MM.1S (cell line): ENCODE measurements around the gene RANBP1.

ENCODE experiments used
- DNase-seq: peaks from one replicate; pipeline ENCODE4 v3.0.0-alpha.2; 2015
- H2AFZ ChIP-seq: fragments of 300-600 bp; sonication (generic); 2 replicates; pipeline ENCODE4 v1.6.0; 2016; ENCODE audit warnings: antibody characterized with exemption, low read length
- H3F3A ChIP-seq: fragments of 300-600 bp; sonication (generic); 2 replicates; pipeline ENCODE4 v1.6.1; 2016; ENCODE audit warnings: mild to moderate bottlenecking, antibody characterized with exemption, low read length, moderate library complexity, mixed read lengths; ENCODE audit not compliant: insufficient read depth
- H3K27ac ChIP-seq: fragments of 300-600 bp; sonication (generic); 2 replicates; pipeline ENCODE4 v1.5.1; 2016; ENCODE audit warnings: mild to moderate bottlenecking, low read length
- H3K27me3 ChIP-seq: fragments of 300-600 bp; sonication (generic); replicated peaks from 2 replicates; pipeline ENCODE4 v1.6.0; 2016; ENCODE audit warnings: low read length; ENCODE audit not compliant: insufficient read depth
- H3K36me3 ChIP-seq: fragments of 300-600 bp; sonication (generic); replicated peaks from 2 replicates; pipeline ENCODE4 v1.6.1; 2016; ENCODE audit warnings: mild to moderate bottlenecking, low read length, mixed read lengths; ENCODE audit not compliant: insufficient read depth
- H3K4me1 ChIP-seq: fragments of 300-600 bp; sonication (generic); 2 replicates; pipeline ENCODE4 v1.6.1; 2016; ENCODE audit warnings: low read length, mixed read lengths
- H3K4me2 ChIP-seq: fragments of 300-600 bp; sonication (generic); 2 replicates; pipeline ENCODE4 v1.6.0; 2016; ENCODE audit warnings: low read depth, low read length
- H3K4me3 ChIP-seq: fragments of 300-600 bp; sonication (generic); 2 replicates; pipeline ENCODE4 v1.5.1; 2016; ENCODE audit warnings: low read length, mixed read lengths
- H3K79me2 ChIP-seq: fragments of 300-600 bp; sonication (generic); 2 replicates; pipeline ENCODE4 v1.6.1; 2016; ENCODE audit warnings: mixed run types, low read length, mixed read lengths
- H3K9ac ChIP-seq: fragments of 300-600 bp; sonication (generic); 2 replicates; pipeline ENCODE4 v1.6.1; 2016; ENCODE audit warnings: low read length, mixed read lengths
- H3K9me2 ChIP-seq: fragments of 300-600 bp; sonication (generic); replicated peaks from 2 replicates; pipeline ENCODE4 v1.6.1; 2016; ENCODE audit warnings: mild to moderate bottlenecking, low read length, mixed read lengths; ENCODE audit not compliant: insufficient read depth
- H3K9me3 ChIP-seq: fragments of 300-600 bp; sonication (generic); replicated peaks from 2 replicates; pipeline ENCODE4 v1.6.1; 2016; ENCODE audit warnings: mild to moderate bottlenecking, low read length, mixed read lengths; ENCODE audit not compliant: insufficient read depth
- H4K20me1 ChIP-seq: fragments of 300-600 bp; sonication (generic); 2 replicates; pipeline ENCODE4 v1.6.1; 2016; ENCODE audit warnings: mild to moderate bottlenecking, low read length, moderate library complexity, mixed read lengths; ENCODE audit not compliant: insufficient read depth
- EZH2 ChIP-seq: fragments of 300-600 bp; sonication (generic); optimal IDR thresholded peaks from 2 replicates; pipeline ENCODE3; 2017; ENCODE audit warnings: low read depth, mild to moderate bottlenecking, antibody characterized with exemption, low read length, mixed read lengths
- EZH2phosphoT487 ChIP-seq: fragments of 300-600 bp; sonication (generic); IDR thresholded peaks from 2 replicates; pipeline ENCODE4 v1.6.1; 2018; ENCODE audit warnings: antibody characterized with exemption, low read length
- TF ChIP-seq, protein P1 (sequence below): fragments of 300-600 bp; sonication (generic); IDR thresholded peaks from 2 replicates; pipeline ENCODE4 v1.5.1; 2016; ENCODE audit warnings: antibody characterized with exemption, low read length, mixed read lengths

Gene RANBP1

DNA sequence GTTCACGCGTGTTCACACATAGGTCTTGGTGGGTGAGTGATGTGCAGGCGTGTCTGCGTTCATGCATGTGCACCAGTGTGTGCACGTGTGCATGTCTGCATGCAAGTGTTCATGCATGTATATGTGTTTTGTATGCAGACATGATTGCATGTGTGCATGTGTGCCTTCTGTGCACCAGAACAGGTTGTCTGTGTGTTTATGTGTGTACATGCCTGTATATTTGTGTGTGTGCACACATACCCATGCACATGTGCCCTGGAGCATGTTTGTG, 20.6 kb downstream of the RANBP1 start:
- no peaks in the 10 kb centered on the region for H3K27me3 ChIP-seq
- H3K4me1 ChIP-seq = no peaks in the 10 kb centered on the region
- H3K9me3 ChIP-seq = no peaks in the 10 kb centered on the region
- H3F3A ChIP-seq = no peaks in the 10 kb centered on the region
- no peak overlapping the region for H2AFZ ChIP-seq
- no peak for TF ChIP-seq EZH2phosphoT487
- TF ChIP-seq EZH2 = no peak
- TF ChIP-seq, protein P1, sequence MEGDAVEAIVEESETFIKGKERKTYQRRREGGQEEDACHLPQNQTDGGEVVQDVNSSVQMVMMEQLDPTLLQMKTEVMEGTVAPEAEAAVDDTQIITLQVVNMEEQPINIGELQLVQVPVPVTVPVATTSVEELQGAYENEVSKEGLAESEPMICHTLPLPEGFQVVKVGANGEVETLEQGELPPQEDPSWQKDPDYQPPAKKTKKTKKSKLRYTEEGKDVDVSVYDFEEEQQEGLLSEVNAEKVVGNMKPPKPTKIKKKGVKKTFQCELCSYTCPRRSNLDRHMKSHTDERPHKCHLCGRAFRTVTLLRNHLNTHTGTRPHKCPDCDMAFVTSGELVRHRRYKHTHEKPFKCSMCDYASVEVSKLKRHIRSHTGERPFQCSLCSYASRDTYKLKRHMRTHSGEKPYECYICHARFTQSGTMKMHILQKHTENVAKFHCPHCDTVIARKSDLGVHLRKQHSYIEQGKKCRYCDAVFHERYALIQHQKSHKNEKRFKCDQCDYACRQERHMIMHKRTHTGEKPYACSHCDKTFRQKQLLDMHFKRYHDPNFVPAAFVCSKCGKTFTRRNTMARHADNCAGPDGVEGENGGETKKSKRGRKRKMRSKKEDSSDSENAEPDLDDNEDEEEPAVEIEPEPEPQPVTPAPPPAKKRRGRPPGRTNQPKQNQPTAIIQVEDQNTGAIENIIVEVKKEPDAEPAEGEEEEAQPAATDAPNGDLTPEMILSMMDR = no peak
- H3K9ac ChIP-seq = no peak overlapping the region
- DNase-seq = no peak
- no peak overlapping the region for H3K4me3 ChIP-seq
- H3K36me3 ChIP-seq = no peaks in the 10 kb centered on the region
- H3K27ac ChIP-seq = no peak overlapping the region
- H3K4me2 ChIP-seq = no peak overlapping the region
- H3K9me2 ChIP-seq = no peaks in the 10 kb centered on the region
- peaks cover 15% of the 10 kb centered on the region for H3K79me2 ChIP-seq
- H4K20me1 ChIP-seq = no peaks in the 10 kb centered on the region

DNA sequence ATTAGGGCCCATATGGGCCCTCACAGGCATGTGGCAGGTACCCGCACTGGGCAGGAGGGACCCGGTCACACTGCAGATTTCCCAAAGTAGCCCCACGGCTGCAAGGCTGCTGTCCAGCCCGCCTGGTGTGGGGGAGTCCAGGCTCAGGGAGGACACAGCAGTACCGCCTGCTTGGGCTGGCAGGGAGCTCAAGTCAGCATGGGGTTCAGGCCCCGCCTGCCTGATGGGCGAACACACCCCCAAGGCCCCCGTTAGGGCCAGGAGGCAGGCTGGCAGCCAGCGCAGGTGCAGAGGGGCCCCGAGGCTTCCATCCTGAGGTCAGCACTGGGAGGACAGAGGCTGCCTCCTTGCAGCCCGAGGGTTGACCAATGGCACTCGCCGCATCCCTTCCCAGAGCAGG, 21.2 kb downstream of the RANBP1 start:
- no peaks in the 10 kb centered on the region for H3F3A ChIP-seq
- no peak overlapping the region for H3K9ac ChIP-seq
- no peak overlapping the region for H3K4me3 ChIP-seq
- H3K79me2 ChIP-seq = peaks cover 14% of the 10 kb centered on the region
- H3K9me3 ChIP-seq = no peaks in the 10 kb centered on the region
- TF ChIP-seq EZH2phosphoT487 (no peak), EZH2 (no peak)
- TF ChIP-seq, protein P1 = no peak
- DNase-seq = no peak
- H2AFZ ChIP-seq = no peak overlapping the region
- no peaks in the 10 kb centered on the region for H3K36me3 ChIP-seq
- H3K4me2 ChIP-seq = no peak overlapping the region
- H3K27me3 ChIP-seq = no peaks in the 10 kb centered on the region
- H3K4me1 ChIP-seq = no peaks in the 10 kb centered on the region
- no peaks in the 10 kb centered on the region for H3K9me2 ChIP-seq
- no peaks in the 10 kb centered on the region for H4K20me1 ChIP-seq
- H3K27ac ChIP-seq = no peak overlapping the region

DNA sequence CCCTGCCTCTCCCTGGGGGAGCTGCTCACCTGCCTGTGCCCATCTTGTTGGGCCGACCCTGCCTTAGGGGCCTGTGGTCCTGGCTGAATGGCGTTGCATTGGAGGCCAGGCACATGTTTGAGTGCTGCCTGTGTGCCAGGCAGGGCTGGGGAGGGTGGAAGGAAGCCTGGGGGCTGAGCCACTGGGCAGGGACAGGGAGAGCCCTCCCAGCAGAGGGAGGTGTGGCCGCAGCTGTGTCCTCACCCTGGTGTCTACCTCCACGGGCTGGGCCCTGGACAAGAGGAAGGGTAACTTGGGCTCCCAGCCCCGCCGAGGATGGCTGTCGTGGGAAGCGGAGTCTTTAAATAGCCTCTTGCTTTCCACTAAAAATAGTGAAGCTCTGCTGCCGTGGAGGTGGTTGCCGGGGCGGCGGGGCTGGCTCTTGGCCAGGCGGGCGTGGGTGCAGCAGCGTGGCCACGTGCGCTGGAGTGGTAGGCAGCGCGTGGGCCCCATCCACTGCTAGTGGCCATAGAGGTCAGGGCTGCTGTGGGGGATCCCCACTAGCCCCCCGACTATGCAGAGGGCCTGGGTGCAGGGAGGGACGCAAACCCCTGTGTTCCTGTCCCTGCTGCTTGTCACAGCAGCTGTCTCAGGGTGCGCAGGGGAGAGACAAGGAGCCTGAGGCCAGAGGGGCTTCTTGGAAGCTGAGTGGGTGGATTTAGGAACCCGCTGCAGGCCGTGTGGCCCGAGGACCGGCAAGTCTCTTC, 21.9 kb downstream of the RANBP1 start:
- H3K4me1 ChIP-seq = no peaks in the 10 kb centered on the region
- no peaks in the 10 kb centered on the region for H3F3A ChIP-seq
- no peak overlapping the region for H3K4me3 ChIP-seq
- H3K4me2 ChIP-seq = no peak overlapping the region
- no peaks in the 10 kb centered on the region for H3K9me3 ChIP-seq
- no peak for DNase-seq
- peaks cover 7% of the 10 kb centered on the region for H3K79me2 ChIP-seq
- H3K27me3 ChIP-seq = no peaks in the 10 kb centered on the region
- TF ChIP-seq, protein P1 = no peak
- TF ChIP-seq EZH2phosphoT487 (no peak), EZH2 (no peak)
- no peak overlapping the region for H3K9ac ChIP-seq
- H2AFZ ChIP-seq = no peak overlapping the region
- H3K9me2 ChIP-seq = no peaks in the 10 kb centered on the region
- no peaks in the 10 kb centered on the region for H4K20me1 ChIP-seq
- no peak overlapping the region for H3K27ac ChIP-seq
- H3K36me3 ChIP-seq = no peaks in the 10 kb centered on the region
